GM13976 (cell line): ENCODE measurements around the gene AMPH.
"Not testable (repeated sequence)": the region's sequence is repeated elsewhere in the genome, so short reads cannot be mapped to it uniquely, and the experiment has no call there.

Experiments
- DNase-seq: peaks from one replicate; pipeline ENCODE4 v3.0.0; 2012; ENCODE audit warnings: low spot score
- CTCF ChIP-seq: IDR thresholded peaks from 2 replicates; pipeline ENCODE4 v1.5.1; 2012; ENCODE audit warnings: borderline replicate concordance, mild to moderate bottlenecking; ENCODE audit not compliant: insufficient read depth; ENCODE audit errors: extremely low read depth, missing control alignments, control extremely low read depth
- in situ Hi-C: fragments of 300-500 bp; cut with MboI; formaldehyde crosslinking; loops from one replicate; pipeline ENCODE4 v1.12.0; 2022; ENCODE audit warnings: low sequenced_read_pairs, mixed read lengths, inconsistent platforms; ENCODE audit not compliant: unreplicated experiment

Gene AMPH

GRCh38 chr7:38354271-38354851 is 276.8 kb downstream of the AMPH start:
- DNase-seq, in situ Hi-C loops: not testable (repeated sequence)

GRCh38 chr7:38353431-38353881 is 277.7 kb downstream of the AMPH start:
- DNase-seq, in situ Hi-C loops: not testable (repeated sequence)

More at GRCh38 chr7:38354271-38354851, 276.8 kb downstream of the AMPH start:
- TF ChIP-seq CTCF = peak; percentile 74

- in situ Hi-C loops = no loop called here
- TF ChIP-seq CTCF = no peak
- DNase-seq = no peak
Observed at GRCh38 chr7:38351601-38352000, 279.6 kb downstream of the AMPH start.

- in situ Hi-C loops, DNase-seq: not testable (repeated sequence)
Observed at GRCh38 chr7:38350777-38351176, 280.4 kb downstream of the AMPH start.

GRCh38 chr7:38349869-38350583 is 281.1 kb downstream of the AMPH start:
- in situ Hi-C loops = loop anchor here (25.0 kb wide), 1 partner anchor 438 kb away; the partner anchor contains the start of genes EPDR1 and SFRP4
- DNase-seq = not testable (repeated sequence)

GRCh38 chr7:38349126-38349795 is 281.9 kb downstream of the AMPH start:
- DNase-seq = not testable (repeated sequence)
- in situ Hi-C loops = loop anchor here (25.0 kb wide), 1 partner anchor 437 kb away; the partner anchor contains the start of genes EPDR1 and SFRP4

More at GRCh38 chr7:38349869-38350583, 281.1 kb downstream of the AMPH start:
- peak; percentile 63 for TF ChIP-seq CTCF

GRCh38 chr7:38345299-38346172 is 285.6 kb downstream of the AMPH start:
- not testable (repeated sequence) for DNase-seq
- in situ Hi-C loops = loop anchor here (25.0 kb wide), 1 partner anchor 433 kb away; the partner anchor contains the start of genes EPDR1 and SFRP4
- TF ChIP-seq CTCF = peak; percentile 61

- in situ Hi-C loops = loop anchor here (25.0 kb wide), 1 partner anchor 432 kb away; the partner anchor contains the start of genes EPDR1 and SFRP4
- not testable (repeated sequence) for DNase-seq
Observed at GRCh38 chr7:38344741-38345140, 286.4 kb downstream of the AMPH start.

GRCh38 chr7:38342135-38342534 is 289.0 kb downstream of the AMPH start:
- in situ Hi-C loops = loop anchor here (25.0 kb wide), 1 partner anchor 430 kb away; the partner anchor contains the start of genes EPDR1 and SFRP4
- DNase-seq = not testable (repeated sequence)
